T-helper 2 cell (primary cell): Measurements from ENCODE around the gene MAN2A1.

Source experiments
- DNase-seq, 5 experiments: peaks; one replicate each; pipeline versions ENCODE4 v3.0.0 to v3.0.0-alpha.2; 2012 to 2022

MAN2A1 gene

GRCh38 chr5:109916481-109917153, 226.9 kb downstream of the MAN2A1 start:
- DNase-seq = no peak
